Adrenal gland (tissue), 12 donors: ENCODE measurements around the gene SPINK4. TPM values are rescaled to one million over a fixed set of nuclear protein-coding genes. Genes with fewer than 3 reads are reported as not detected.

ENCODE experiments used
- DNase-seq, 7 donors: peaks; one replicate each; pipeline ENCODE4 v3.0.0-alpha.2; 2019 to 2020
- H3K27ac ChIP-seq, 5 donors: fragments of 200-600 bp; sonication (generic) in 4 of 5; 1 replicate in 3 of 5; 2 replicates in 2 of 5; pipeline versions ENCODE4 v1.5.1 to v1.8.0; 2016 to 2020; ENCODE audit warnings: mild to moderate bottlenecking in 1 of 5
- H3K27me3 ChIP-seq: fragments of 200-600 bp; 2 replicates; pipeline ENCODE4 v1.8.0; 2021
- H3K36me3 ChIP-seq, 2 donors: fragments of 200-600 bp; replicated peaks in 1 of 2; 1 replicate in 1 of 2; 2 replicates in 1 of 2; pipeline versions ENCODE4 v1.5.1 to v1.8.0; 2018 to 2022
- H3K4me1 ChIP-seq, 2 donors: fragments of 200-600 bp; replicated peaks in 1 of 2; 1 replicate in 1 of 2; 2 replicates in 1 of 2; pipeline versions ENCODE4 v1.5.1 to v1.8.0; 2018 to 2021
- H3K4me3 ChIP-seq, 4 donors: fragments of 200-600 bp; sonication (generic) in 3 of 4; one replicate each; pipeline ENCODE4 v1.5.1; 2016 to 2018
- H3K9me3 ChIP-seq, 3 donors: fragments of 200-600 bp; sonication (generic) in 1 of 3; replicated peaks in 1 of 3; 1 replicate in 2 of 3; 2 replicates in 1 of 3; pipeline versions ENCODE4 v1.5.1 to v1.8.0; 2016 to 2021
- POLR2A ChIP-seq, 2 donors: fragments of 450-650 bp; IDR thresholded peaks; one replicate each; pipeline ENCODE4 v1.6.1; 2017; ENCODE audit warnings: antibody characterized with exemption in 2 of 2, mild to moderate bottlenecking in 2 of 2, moderate library complexity in 1 of 2
- WGBS, 4 donors: extraction: QIAGEN DNeasy Blood & Tissue Kit in 2 of 4; methylation state at CpG; one replicate each; pipeline versions ENCODE4 v1.1.5 to v1.1.7; 2013 to 2017; 5-methylcytosine and 5-hydroxymethylcytosine counted together
- intact Hi-C, 2 donors: fragments of 100-400 bp; cut with DNase I; formaldehyde crosslinking; loops; one replicate each; pipeline versions ENCODE4 v1.14.1 to v1.15.0; 2022 to 2023
- polyA plus RNA-seq, 3 donors: library from polyadenylated mRNA; stranded (reverse); fragments of 200-250 nt in 2 of 3; fragments of 350-450 nt in 1 of 3; fragmentation: Illumina TruSeq in 1 of 3; extraction: RNeasy Lipid Tissue Mini Kit (QIAGEN cat#74804) in 1 of 3; gene quantifications; one replicate each; pipeline ENCODE4 v1.2.3, GENCODE V29; 2013 to 2014
- total RNA-seq, 9 donors: library from RNA; depleted of rRNA in 4 of 9; stranded (reverse); fragments of >200 nt in 4 of 9; fragments of 120-200 nt in 1 of 9; fragmentation: NEBNext Ultra II Directional in 1 of 9; extraction: Animal tissue kit (Norgen Biotek cat#: 25700) in 1 of 9; gene quantifications; one replicate each; pipeline versions ENCODE4 v1.1.0 to v1.2.4, GENCODE V29; 2013 to 2023
- TF ChIP-seq, protein P1 (sequence below), 6 experiments: fragments of 450-650 bp in 4 of 6; fragments of 200-600 bp in 2 of 6; sonication (generic) in 1 of 6; IDR thresholded peaks; 1 replicate in 5 of 6; 2 replicates in 1 of 6; pipeline versions ENCODE4 v1.5.1 to v1.8.0; 2016 to 2021; ENCODE audit warnings: antibody characterized with exemption in 6 of 6, mild to moderate bottlenecking in 2 of 6, moderate library complexity in 1 of 6
- donor health status: healthy with polysubstance abuse.
- donor health status: Bipolar disorder and iron deficiency.
- donor health status: DM: yes; HTN: yes; CAD: no.
- donor health status: DM: no; HTN: no; CAD: no.
- donor health status: DM: no; HTN: no; CAD: no.
- donor health status: DM: yes; HTN: yes; CAD: no.

SPINK4 gene
- total and polyA plus RNA-seq, 12 donors, result 1.7 to 12.0 (median 4.3) TPM; not detected in 7

DNA sequence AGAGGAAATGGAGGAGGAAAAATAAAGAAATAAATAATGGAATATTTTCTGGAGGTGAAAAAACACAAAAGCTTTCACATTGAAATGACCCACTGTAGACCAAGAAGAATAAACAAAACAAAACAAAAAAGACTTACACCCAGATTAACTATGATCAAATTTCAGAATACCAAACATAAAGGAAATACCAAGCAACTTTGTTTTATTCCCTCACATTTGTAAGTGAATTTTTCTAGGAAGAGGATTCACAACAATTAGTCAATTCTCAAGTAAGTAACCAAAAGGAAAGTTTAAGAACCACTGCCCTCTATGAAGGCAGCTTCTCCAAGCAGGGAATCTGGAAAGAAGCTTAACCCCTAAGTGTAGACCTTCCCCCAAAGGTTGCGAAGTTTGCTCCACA lies 43.2 kb upstream of the SPINK4 start:
- no peaks in the 10 kb centered on the region for H3K36me3 ChIP-seq
- H3K27me3 ChIP-seq, result no peaks in the 10 kb centered on the region
- TF ChIP-seq, protein P1, sequence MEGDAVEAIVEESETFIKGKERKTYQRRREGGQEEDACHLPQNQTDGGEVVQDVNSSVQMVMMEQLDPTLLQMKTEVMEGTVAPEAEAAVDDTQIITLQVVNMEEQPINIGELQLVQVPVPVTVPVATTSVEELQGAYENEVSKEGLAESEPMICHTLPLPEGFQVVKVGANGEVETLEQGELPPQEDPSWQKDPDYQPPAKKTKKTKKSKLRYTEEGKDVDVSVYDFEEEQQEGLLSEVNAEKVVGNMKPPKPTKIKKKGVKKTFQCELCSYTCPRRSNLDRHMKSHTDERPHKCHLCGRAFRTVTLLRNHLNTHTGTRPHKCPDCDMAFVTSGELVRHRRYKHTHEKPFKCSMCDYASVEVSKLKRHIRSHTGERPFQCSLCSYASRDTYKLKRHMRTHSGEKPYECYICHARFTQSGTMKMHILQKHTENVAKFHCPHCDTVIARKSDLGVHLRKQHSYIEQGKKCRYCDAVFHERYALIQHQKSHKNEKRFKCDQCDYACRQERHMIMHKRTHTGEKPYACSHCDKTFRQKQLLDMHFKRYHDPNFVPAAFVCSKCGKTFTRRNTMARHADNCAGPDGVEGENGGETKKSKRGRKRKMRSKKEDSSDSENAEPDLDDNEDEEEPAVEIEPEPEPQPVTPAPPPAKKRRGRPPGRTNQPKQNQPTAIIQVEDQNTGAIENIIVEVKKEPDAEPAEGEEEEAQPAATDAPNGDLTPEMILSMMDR (IDR thresholded peaks at IDR 0.05), result no peak
- no peak for TF ChIP-seq POLR2A (IDR thresholded peaks at IDR 0.05)
- WGBS, 4 donors, result 91 to 100% (median 98%) methylated on average over 1 of the region's 1 CpG
- no peaks in the 10 kb centered on the region for H3K4me1 ChIP-seq
- no peak overlapping the region for H3K4me3 ChIP-seq
- no peak for DNase-seq
- no peak overlapping the region for H3K27ac ChIP-seq
- H3K9me3 ChIP-seq, result no peaks in the 10 kb centered on the region
- intact Hi-C loops, result no loop called here

- intact Hi-C loops, result no loop called here
- H3K9me3 ChIP-seq, result no peaks in the 10 kb centered on the region
- peak overlapping the region in 1 of 5 donors; percentile 38 for H3K27ac ChIP-seq
- no peaks in the 10 kb centered on the region for H3K27me3 ChIP-seq
- no peak for DNase-seq
- H3K36me3 ChIP-seq, result no peaks in the 10 kb centered on the region
- WGBS, 4 donors, result 61 to 68% (median 66%) methylated on average over 6 of the region's 6 CpGs
- TF ChIP-seq, protein P1 (IDR thresholded peaks at IDR 0.05), result no peak
- TF ChIP-seq POLR2A (IDR thresholded peaks at IDR 0.05), result no peak
- H3K4me1 ChIP-seq, result no peaks in the 10 kb centered on the region
- no peak overlapping the region for H3K4me3 ChIP-seq
These were observed 42.5 kb upstream of the SPINK4 start for GRCh38 chr9:33197279-33198152.

DNA sequence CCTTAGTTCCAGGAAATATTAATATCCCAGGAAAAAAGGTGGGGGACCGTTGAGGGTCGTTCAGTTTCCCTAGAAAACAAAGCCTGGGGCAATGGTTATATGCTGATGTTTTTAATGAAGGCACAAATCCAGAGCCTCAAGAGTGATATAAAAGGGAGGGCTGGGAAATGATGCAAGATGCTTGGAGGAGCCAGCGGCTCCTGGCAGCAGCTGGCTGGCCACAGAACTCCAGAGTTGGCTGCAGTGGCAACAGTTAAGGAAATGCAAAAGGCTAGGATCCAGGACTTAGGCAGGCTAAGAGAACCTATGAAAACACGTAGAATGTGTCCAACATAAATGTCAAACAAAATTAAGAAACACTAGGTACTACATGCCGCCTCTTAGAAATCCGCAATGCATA lies 41.8 kb upstream of the SPINK4 start:
- Histone ChIP-seq H3K4me1 (no peaks in the 10 kb centered on the region), H3K36me3 (no peaks in the 10 kb centered on the region), H3K27ac (peak overlapping the region in 1 of 5 donors; percentile 38), H3K9me3 (no peaks in the 10 kb centered on the region), H3K27me3 (no peaks in the 10 kb centered on the region), H3K4me3 (no peak overlapping the region)
- intact Hi-C loops, result no loop called here
- DNase-seq, result no peak
- TF ChIP-seq POLR2A (IDR thresholded peaks at IDR 0.05), result no peak
- TF ChIP-seq, protein P1 (IDR thresholded peaks at IDR 0.05), result no peak
- 74 to 84% (median 78%) methylated on average over 6 of the region's 6 CpGs for WGBS, 4 donors

GRCh38 chr9:33202018-33202417 lies 37.9 kb upstream of the SPINK4 start:
- DNase-seq, result no peak
- WGBS, 4 donors, result 89 to 100% (median 92%) methylated on average over 1 of the region's 1 CpG
- intact Hi-C loops, result no loop called here
- Histone ChIP-seq H3K36me3 (no peaks in the 10 kb centered on the region), H3K4me1 (no peaks in the 10 kb centered on the region), H3K27me3 (no peaks in the 10 kb centered on the region), H3K27ac (peak overlapping the region in 1 of 5 donors; percentile 53), H3K4me3 (no peak overlapping the region), H3K9me3 (no peaks in the 10 kb centered on the region)
- TF ChIP-seq, protein P1 (IDR thresholded peaks at IDR 0.05), result no peak
- TF ChIP-seq POLR2A (IDR thresholded peaks at IDR 0.05), result no peak
